Right renal pelvis (tissue), 4 donors: ENCODE data around the gene DYNC2I2. TPM values are rescaled to one million over a fixed set of nuclear protein-coding genes. Genes with fewer than 3 reads are reported as not detected.

Experiments
- DNase-seq, 4 donors: peaks; one replicate each; pipeline ENCODE4 v3.0.0-alpha.2; 2013; ENCODE audit warnings: low read depth in 4 of 4, low spot score in 3 of 4, missing footprints in 1 of 4
- polyA plus RNA-seq, 4 donors: library from polyadenylated mRNA; unstranded; fragments of 120-200 nt; gene quantifications; one replicate each; pipeline ENCODE4 v1.2.1, GENCODE V29; 2013; ENCODE audit not compliant: insufficient read length in 4 of 4

The DYNC2I2 gene
- polyA plus RNA-seq, 4 donors: 58.6 to 88.6 (median 64.9) TPM

- no peak for DNase-seq
Observed at GRCh38 chr9:128636556-128637530, 19.8 kb downstream of the DYNC2I2 start.

GRCh38 chr9:128636024-128636390 is 20.6 kb downstream of the DYNC2I2 start:
- no peak for DNase-seq

DNA sequence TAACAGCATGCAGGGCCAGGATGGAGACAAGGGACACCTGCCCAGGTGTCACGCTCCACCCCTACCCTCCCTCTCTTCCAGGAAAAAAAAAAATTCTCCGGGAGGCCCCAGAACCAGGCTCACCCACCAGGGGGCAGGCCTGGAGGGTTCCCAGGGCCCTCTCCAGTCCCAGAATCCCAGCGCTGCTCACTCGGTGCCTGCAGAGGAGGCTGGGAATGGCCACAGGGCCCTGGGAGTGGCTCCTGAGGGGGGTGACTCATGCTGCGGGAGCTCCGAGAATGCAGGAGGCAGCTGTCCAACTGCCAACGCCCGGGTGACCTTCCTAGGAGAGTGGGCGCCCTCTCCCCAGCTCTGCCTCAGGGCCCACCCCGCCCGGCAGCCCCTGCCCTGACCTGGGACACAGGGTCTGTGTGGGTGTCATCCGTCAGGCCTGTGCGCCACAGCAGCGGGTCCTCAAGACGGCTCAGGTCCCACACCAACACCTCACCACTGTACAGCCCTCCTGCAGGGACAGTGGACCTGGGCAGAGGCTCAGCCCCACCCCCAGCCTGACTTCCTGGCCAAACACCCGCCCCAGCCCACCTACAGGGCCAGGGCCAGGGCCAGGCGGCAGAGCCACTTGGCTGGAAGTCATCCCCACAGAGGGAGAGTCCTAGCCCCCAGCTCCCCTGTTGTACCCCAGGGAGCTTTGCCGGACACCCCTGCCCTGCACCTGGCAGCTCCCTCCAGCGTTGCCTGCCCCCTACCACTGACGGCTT is 21.2 kb downstream of the DYNC2I2 start:
- DNase-seq: peak in 3 of 4 donors; percentile 18 to 38 (median 27)

GRCh38 chr9:128634651-128635262 is 21.9 kb downstream of the DYNC2I2 start:
- no peak for DNase-seq

GRCh38 chr9:128634111-128634510 is 22.5 kb downstream of the DYNC2I2 start:
- DNase-seq: no peak

DNA sequence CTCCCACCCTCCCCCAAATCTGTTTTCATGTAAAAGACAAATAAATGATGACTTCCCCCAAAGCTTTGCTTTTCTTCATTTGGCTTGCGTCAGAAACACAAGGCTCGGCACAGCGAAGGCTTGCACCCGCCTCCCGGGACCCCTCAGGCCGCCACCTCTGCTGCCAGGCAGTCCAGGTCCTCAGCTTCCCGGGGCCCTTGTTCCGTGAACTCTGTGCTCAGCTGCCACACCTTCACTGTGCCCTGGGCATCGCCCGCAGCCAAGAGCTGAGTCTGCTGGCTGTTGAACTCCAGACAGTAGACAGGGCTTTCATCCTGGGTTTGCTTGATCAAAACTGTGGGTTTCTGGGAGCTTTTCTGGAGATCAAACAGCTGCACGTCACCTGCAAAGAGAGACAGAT is 23.0 kb downstream of the DYNC2I2 start:
- no peak for DNase-seq

GRCh38 chr9:128633057-128633456 is 23.6 kb downstream of the DYNC2I2 start:
- no peak for DNase-seq

DNA sequence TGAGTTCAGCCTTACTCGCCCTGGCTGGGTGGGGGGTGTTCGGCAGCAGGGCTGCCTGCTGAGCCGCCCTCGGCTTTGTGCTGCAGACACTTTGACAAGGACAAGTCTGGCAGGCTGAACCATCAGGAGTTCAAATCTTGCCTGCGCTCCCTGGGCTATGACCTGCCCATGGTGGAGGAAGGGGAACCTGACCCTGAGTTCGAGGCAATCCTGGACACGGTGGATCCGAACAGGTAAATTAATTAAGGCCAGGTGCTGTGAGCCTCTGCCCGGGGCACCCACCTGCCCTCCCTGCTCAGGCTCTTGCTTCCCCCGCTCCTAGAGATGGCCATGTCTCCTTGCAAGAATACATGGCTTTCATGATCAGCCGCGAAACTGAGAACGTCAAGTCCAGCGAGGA is 24.2 kb downstream of the DYNC2I2 start:
- DNase-seq: no peak

DNA sequence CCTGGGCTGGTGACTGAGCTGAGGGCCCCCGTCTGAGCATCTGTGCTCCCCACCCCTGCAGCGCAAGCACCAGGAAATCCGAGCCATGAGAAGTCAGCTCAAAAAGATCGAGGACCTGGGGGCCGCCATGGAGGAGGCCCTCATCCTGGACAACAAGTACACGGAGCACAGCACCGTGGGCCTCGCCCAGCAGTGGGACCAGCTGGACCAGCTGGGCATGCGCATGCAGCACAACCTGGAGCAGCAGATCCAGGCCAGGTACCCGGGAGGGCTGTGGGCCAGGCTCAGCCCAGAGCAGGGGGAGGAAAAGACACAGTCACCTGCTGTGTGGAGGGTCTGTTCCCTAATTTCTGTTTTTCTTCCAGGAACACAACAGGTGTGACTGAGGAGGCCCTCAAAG is 24.6 kb downstream of the DYNC2I2 start:
- no peak for DNase-seq

DNA sequence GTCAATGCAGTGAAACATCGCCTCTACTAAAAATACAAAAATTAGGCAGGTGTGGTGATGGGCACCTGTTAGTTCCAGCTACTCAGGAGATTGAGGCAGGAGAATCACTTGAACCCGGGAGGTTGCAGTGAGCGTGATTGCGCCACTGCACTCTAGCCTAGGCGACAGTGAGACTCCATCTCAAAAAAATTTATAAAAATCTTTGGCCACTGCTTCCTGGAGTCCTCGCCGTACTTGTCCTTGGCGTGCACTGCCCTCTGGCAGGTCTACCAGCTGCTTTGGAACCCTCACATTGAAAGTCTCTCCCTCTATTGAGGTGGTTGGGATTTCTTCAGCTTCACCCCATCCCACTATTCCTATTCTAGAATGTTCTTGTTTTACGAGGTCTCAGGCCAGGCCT is 25.0 kb downstream of the DYNC2I2 start:
- no peak for DNase-seq

DNA sequence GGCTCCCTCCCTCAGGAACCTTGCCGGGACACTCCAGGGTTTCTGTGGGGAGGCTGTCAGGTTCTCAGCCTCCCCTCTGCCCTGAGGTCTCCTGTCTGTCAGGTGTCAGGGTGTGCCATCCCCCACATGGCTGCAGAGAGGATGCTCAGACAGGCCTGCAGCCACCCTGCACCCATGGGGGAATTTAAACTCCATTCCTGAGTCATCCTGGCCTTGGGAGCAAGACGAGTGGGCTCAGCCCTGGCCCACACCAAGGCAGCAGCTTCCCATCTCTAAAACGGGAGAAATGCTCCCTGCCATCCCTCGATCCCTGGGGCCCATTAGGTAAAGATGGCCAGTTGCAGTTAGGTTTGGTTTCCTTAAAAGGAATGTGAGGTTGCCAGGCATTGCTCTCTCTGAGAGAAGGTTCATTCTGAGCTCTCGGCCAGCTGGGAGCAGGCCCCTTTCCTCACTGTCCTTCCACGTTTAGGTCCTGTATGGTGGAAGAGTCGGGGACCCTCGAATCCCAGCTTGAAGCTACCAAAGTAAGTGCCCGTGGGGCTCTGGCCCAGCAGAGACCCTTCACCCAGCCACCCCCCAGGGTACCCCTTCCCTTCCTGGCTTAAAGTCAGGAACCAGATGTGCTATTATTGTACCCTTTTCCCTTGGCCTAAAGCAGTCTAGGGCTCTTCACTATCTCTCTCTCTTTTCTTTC is 26.6 kb downstream of the DYNC2I2 start:
- no peak for DNase-seq

DNA sequence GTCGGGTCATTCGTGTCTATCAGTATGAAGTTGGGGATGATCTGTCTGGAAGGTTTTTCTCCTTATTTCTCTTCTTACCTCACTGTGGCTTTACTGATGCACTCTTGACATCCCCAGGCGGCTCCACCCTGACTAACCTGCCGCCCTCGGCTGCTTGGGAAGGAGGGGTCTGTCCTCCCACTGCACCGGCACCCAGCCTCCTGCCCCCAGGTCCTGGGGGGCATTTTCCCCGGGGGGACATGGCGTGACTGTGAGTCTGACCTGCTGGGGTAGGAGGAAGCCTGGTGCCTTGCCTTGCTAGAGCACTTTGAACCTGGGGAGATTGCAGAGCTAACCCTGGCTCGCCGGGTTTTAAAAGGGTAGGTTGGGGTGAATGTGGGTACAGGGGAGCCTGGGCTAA is 27.5 kb downstream of the DYNC2I2 start:
- no peak for DNase-seq

DNA sequence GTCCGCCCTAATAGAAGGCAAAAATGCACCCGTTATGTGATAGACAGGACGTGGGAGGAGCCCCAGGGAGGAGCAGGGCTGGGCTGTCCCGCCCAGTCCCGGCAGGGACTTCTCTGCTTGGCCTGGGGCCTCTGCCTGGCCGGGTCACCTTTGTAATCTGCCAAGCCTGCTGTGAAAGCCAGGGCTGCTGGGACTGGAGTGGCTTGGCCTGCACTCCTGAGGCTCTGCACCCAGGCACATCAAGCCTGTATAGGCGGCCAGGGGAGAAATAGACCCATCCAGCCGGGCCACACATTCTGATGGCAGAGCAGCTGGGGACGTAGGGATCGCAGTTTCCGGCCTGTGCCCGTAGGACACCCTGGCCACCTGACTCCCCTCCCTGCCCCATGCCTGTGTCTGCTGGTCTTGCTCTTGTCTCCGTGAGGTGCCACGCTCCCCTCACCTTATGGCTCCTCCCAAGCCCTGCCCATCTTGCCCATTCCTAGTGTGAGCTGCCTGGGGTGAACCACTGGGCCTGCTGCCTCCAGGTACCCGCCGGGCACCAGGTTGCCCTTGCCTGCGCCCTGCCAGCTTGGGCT is 28.1 kb downstream of the DYNC2I2 start:
- DNase-seq: no peak

- DNase-seq: no peak
Observed at GRCh38 chr9:128627906-128628305, 28.7 kb downstream of the DYNC2I2 start.

DNA sequence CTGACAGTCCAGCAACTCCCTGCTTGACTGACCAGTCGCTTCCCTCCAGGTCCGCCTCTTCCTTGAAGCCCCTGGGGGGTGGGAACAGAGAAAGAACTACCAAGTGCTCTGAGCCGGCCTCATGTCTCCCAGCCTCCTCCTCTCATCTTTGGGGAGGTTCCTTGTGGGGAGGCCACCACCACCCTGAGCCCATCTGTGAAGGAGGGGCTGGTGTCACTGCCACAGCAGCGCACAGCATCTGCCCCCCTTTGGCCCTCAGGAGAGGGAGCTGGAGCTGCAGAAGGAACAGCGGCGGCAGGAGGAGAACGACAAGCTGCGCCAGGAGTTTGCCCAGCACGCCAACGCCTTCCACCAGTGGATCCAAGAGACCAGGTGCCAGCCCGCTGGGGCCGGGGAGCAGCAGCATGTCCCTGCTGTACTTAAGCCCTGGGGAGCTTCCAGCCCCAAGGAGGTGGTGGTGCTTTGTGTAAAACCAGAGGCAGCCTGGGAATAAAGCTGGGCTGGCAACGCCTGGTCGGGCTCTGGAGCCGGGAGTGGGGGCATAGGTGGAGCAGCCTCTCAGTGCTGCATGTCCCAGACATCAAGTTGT is 29.4 kb downstream of the DYNC2I2 start:
- DNase-seq: no peak

- DNase-seq: no peak
Observed at GRCh38 chr9:128626181-128626580, 30.5 kb downstream of the DYNC2I2 start.

DNA sequence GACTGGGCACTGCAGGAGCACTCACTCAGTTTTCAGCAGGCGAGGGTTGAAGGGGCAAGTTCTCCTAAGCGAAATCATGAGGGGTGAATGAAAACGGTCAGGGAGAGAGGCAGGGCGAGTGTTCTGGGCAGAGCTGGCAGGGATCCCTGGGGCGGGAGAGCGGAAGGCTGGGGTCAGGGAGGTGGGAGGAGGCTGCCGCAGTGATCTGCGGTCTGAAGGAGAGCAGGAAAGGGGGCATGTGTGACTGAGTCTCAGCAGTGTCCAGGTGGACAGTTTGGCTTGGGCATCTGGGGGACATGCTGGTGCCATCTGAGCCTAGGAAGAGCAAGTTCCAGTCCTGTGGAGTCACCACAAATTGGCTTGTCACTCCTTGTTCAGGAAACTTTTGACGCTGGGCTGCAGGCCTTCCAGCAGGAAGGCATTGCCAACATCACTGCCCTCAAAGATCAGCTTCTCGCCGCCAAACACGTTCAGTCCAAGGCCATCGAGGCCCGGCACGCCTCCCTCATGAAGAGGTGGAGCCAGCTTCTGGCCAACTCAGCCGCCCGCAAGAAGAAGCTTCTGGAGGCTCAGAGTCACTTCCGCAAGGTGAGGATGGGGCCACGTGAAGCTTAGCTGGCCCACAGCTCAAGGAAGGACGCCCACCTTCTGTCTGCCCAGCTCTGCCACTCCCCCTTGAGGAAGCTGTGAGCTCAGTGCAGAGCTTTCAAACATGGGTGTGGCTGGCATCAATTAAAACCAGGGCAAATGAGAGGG is 31.1 kb downstream of the DYNC2I2 start:
- no peak for DNase-seq

DNA sequence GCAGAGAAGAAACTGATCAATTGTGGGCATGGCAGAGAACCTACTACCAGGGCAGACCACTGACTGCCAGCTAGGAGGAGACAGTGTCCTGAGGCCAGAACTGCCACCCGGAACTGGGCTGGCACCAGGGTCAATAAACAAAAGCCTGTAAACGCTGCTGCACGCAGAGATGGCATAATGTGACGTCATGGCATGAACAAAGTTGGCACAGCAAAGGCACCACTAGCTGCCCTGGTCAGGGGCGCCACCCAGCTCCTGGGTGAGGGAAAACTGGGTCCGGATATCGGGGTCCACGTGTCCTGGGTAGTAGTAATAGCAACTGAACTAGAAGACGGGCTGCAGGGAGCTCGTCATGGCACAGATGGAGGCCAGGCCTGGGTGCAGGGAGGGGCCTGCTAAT is 32.1 kb downstream of the DYNC2I2 start:
- no peak for DNase-seq

DNA sequence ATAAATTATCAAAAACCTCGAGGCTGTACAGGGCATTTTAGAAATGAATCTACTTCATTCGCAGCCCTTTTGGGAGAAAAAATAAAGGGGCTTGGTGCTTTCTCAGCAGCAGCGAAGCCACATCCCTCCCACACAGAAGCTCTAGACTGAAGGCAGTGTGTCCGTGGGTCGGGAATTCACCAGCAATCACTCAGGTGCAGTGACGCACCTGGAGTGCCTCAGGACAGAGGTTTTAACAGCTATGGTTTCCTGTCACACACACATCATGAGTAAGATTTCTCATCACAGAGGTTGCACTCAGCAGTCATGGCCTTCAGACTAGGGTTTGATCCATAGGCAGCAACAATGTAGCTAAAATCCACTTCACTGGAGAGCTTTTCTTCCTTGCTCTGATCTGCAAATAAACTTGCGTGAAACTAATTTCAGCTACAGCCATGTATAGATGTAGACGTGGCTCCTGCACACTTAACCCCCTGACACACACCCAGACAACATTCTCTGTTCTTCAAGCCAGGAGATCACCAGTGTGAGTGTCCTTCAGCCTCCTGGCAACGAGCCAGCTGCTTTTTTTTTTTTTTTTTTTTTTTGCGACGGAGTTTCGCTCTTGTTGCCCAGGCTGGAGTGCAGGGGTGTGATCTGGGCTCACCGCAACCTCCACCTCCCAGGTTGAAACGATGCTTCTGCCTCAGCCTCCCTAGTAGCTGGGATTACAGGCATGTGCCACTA is 34.8 kb downstream of the DYNC2I2 start:
- no peak for DNase-seq
